ENCODE data around the gene ZNF705A.
"Not testable (repeated sequence)": the region's sequence is repeated elsewhere in the genome, so short reads cannot be mapped to it uniquely, and the experiment has no call there.

DNA sequence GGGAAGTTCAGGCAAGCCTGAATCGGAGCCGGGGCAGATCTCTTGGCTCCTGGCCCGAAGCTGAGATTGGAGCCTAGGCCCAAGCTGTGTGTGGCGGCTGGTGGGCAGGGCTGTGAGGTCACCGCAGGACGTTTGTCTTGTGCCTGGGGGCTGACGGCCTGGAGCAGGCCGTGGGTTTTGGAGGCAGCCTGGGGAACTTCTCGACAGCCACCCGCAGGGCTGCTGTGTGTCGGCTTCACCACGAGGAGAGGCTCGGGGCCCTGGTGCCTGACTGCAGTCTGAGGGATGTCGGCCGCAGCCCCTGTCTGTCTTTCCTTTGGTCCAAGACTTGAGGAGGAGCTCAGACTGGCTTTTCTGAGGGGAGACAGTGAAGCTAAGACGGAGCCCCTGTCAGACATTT is 65.5 kb downstream of the ZNF705A start:
- TF ChIP-seq, protein P1, sequence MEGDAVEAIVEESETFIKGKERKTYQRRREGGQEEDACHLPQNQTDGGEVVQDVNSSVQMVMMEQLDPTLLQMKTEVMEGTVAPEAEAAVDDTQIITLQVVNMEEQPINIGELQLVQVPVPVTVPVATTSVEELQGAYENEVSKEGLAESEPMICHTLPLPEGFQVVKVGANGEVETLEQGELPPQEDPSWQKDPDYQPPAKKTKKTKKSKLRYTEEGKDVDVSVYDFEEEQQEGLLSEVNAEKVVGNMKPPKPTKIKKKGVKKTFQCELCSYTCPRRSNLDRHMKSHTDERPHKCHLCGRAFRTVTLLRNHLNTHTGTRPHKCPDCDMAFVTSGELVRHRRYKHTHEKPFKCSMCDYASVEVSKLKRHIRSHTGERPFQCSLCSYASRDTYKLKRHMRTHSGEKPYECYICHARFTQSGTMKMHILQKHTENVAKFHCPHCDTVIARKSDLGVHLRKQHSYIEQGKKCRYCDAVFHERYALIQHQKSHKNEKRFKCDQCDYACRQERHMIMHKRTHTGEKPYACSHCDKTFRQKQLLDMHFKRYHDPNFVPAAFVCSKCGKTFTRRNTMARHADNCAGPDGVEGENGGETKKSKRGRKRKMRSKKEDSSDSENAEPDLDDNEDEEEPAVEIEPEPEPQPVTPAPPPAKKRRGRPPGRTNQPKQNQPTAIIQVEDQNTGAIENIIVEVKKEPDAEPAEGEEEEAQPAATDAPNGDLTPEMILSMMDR (IDR thresholded peaks at IDR 0.05) = not testable (repeated sequence)
- not testable (repeated sequence) for TF ChIP-seq POLR2AphosphoS5 (IDR thresholded peaks at IDR 0.05; ENCODE audit: low read depth, low read length)
